ENCODE measurements around the gene CLTCL1. TPM values are rescaled to one million over a fixed set of nuclear protein-coding genes. Genes with fewer than 3 reads are reported as not detected.
"Not testable (repeated sequence)": the region's sequence is repeated elsewhere in the genome, so short reads cannot be mapped to it uniquely, and the experiment has no call there.

The CLTCL1 gene
- total RNA-seq, 1 donor from 2014 or later = 5.4 TPM

GRCh38 chr22:19321757-19322156, 30.2 kb upstream of the CLTCL1 start:
- intact Hi-C loops (cut with DNase I) = no loop called here

GRCh38 chr22:19320136-19320535, 28.6 kb upstream of the CLTCL1 start:
- H3K36me3 ChIP-seq; DNase-seq (ENCODE audit: extremely low spot score in 2 of 2); H3K27ac ChIP-seq; H3K4me3 ChIP-seq; H3K4me1 ChIP-seq; intact Hi-C loops (cut with DNase I); H3K27me3 ChIP-seq: not testable (repeated sequence)
- peaks cover 19% of the 10 kb centered on the region for H3K9me3 ChIP-seq

More at GRCh38 chr22:19321757-19322156, 30.2 kb upstream of the CLTCL1 start:
- no peak for DNase-seq (ENCODE audit: extremely low spot score in 2 of 2)
- Histone ChIP-seq H3K4me1 (no peaks in the 10 kb centered on the region), H3K27me3 (no peaks in the 10 kb centered on the region), H3K4me3 (no peak overlapping the region), H3K36me3 (no peaks in the 10 kb centered on the region), H3K27ac (no peak overlapping the region), H3K9me3 (peaks cover 10% of the 10 kb centered on the region)
- TF ChIP-seq POLR2A (IDR thresholded peaks at IDR 0.05) = no peak
- TF ChIP-seq, protein P1, sequence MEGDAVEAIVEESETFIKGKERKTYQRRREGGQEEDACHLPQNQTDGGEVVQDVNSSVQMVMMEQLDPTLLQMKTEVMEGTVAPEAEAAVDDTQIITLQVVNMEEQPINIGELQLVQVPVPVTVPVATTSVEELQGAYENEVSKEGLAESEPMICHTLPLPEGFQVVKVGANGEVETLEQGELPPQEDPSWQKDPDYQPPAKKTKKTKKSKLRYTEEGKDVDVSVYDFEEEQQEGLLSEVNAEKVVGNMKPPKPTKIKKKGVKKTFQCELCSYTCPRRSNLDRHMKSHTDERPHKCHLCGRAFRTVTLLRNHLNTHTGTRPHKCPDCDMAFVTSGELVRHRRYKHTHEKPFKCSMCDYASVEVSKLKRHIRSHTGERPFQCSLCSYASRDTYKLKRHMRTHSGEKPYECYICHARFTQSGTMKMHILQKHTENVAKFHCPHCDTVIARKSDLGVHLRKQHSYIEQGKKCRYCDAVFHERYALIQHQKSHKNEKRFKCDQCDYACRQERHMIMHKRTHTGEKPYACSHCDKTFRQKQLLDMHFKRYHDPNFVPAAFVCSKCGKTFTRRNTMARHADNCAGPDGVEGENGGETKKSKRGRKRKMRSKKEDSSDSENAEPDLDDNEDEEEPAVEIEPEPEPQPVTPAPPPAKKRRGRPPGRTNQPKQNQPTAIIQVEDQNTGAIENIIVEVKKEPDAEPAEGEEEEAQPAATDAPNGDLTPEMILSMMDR (IDR thresholded peaks at IDR 0.05) = no peak
- TF ChIP-seq POLR2AphosphoS5 (IDR thresholded peaks at IDR 0.05; ENCODE audit: insufficient read depth in 1 of 2, low read depth in 1 of 2) = no peak

GRCh38 chr22:19319281-19319680, 27.8 kb upstream of the CLTCL1 start:
- no peak overlapping the region for H3K4me3 ChIP-seq
- no peaks in the 10 kb centered on the region for H3K36me3 ChIP-seq
- intact Hi-C loops (cut with DNase I) = no loop called here
- no peaks in the 10 kb centered on the region for H3K4me1 ChIP-seq
- H3K27me3 ChIP-seq = no peaks in the 10 kb centered on the region
- no peak for DNase-seq (ENCODE audit: extremely low spot score in 2 of 2)
- no peak overlapping the region for H3K27ac ChIP-seq
- H3K9me3 ChIP-seq = peaks cover 19% of the 10 kb centered on the region
- TF ChIP-seq, protein P1 (IDR thresholded peaks at IDR 0.05) = no peak
- no peak for TF ChIP-seq POLR2AphosphoS5 (IDR thresholded peaks at IDR 0.05; ENCODE audit: insufficient read depth in 1 of 2, low read depth in 1 of 2)
- TF ChIP-seq POLR2A (IDR thresholded peaks at IDR 0.05) = no peak

DNA sequence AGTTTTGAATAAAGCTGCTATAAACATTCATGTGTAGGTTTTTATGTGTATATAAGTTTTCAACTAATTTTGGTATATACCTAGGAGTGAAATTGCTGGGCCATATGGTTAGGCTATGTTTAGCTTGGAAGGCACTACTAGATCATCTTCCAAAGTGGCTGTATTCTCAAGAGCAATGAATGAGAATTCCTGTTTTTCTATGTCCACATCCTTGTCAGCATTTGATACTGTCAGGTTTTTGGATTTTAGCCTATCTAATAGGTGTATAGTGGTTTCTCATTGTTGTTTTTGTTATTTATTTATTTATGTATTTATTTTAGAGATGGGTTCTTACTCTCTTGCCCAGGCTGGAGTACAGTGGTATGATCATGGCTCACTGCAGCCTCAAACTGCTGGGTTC, 26.3 kb upstream of the CLTCL1 start:
- Histone ChIP-seq H3K9me3 (peaks cover 19% of the 10 kb centered on the region), H3K36me3 (no peaks in the 10 kb centered on the region), H3K27ac (no peak overlapping the region), H3K27me3 (no peaks in the 10 kb centered on the region), H3K4me3 (no peak overlapping the region), H3K4me1 (no peaks in the 10 kb centered on the region)
- TF ChIP-seq, protein P1 (IDR thresholded peaks at IDR 0.05) = no peak
- TF ChIP-seq POLR2A (IDR thresholded peaks at IDR 0.05) = no peak
- no peak for TF ChIP-seq POLR2AphosphoS5 (IDR thresholded peaks at IDR 0.05; ENCODE audit: insufficient read depth in 1 of 2, low read depth in 1 of 2)
- intact Hi-C loops (cut with DNase I) = no loop called here
- DNase-seq (ENCODE audit: extremely low spot score in 2 of 2) = no peak

DNA sequence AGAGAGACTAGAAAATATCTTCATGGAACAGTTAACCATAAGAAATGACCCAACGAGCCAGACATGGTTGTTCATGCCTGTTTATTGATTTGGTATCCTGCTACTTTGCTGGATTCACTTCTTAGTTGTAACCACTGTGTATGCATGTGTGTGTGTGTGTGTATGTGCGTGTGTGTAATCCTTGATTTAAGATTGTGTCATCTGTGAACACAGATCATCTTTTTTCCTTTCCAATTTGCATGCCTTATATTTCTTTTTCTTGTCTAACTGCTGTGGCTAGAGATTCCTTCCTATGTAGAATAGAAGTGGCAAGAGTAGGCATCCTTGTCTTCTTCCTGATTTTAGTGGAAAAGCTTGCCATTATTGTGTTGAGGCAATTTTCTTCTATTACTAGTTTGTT, 16.4 kb upstream of the CLTCL1 start:
- H3K4me1 ChIP-seq = no peaks in the 10 kb centered on the region
- TF ChIP-seq, protein P1 (IDR thresholded peaks at IDR 0.05) = no peak
- TF ChIP-seq POLR2A (IDR thresholded peaks at IDR 0.05) (no peak), POLR2AphosphoS5 (IDR thresholded peaks at IDR 0.05; ENCODE audit: insufficient read depth in 1 of 2, low read depth in 1 of 2) (no peak)
- no peaks in the 10 kb centered on the region for H3K36me3 ChIP-seq
- no peak overlapping the region for H3K4me3 ChIP-seq
- H3K27ac ChIP-seq = no peak overlapping the region
- H3K27me3 ChIP-seq = no peaks in the 10 kb centered on the region
- intact Hi-C loops (cut with DNase I) = no loop called here
- H3K9me3 ChIP-seq = no peaks in the 10 kb centered on the region
- DNase-seq (ENCODE audit: extremely low spot score in 2 of 2) = no peak

- H3K4me1 ChIP-seq; H3K4me3 ChIP-seq; intact Hi-C loops (cut with DNase I); H3K27me3 ChIP-seq; DNase-seq (ENCODE audit: extremely low spot score in 2 of 2); H3K9me3 ChIP-seq; H3K36me3 ChIP-seq; H3K27ac ChIP-seq: not testable (repeated sequence)
These were observed 15.0 kb upstream of the CLTCL1 start for GRCh38 chr22:19306535-19306934.
